Neural progenitor cell (in vitro differentiated cells): ENCODE measurements around the gene PER2. TPM values are rescaled to one million over a fixed set of nuclear protein-coding genes. Genes with fewer than 3 reads are reported as not detected.

Source experiments
- DNase-seq: peaks from one replicate; pipeline ENCODE4 v3.0.0-alpha.2; 2016; ENCODE audit warnings: low spot score
- H2AFZ ChIP-seq: fragments of 200-600 bp; sonication (generic); replicated peaks from 2 replicates; pipeline ENCODE4 v1.6.1; 2016; ENCODE audit warnings: antibody characterized with exemption
- H3F3A ChIP-seq: fragments of 200-600 bp; sonication (generic); 2 replicates; pipeline ENCODE4 v1.6.1; 2016; ENCODE audit warnings: antibody characterized with exemption, low read depth
- H3K27ac ChIP-seq: fragments of 200-600 bp; sonication (generic); 2 replicates; pipeline ENCODE4 v1.5.1; 2016; ENCODE audit warnings: mild to moderate bottlenecking
- H3K27me3 ChIP-seq: fragments of 200-600 bp; sonication (generic); 2 replicates; pipeline ENCODE4 v1.6.1; 2016; ENCODE audit warnings: mild to moderate bottlenecking, moderate library complexity
- H3K36me3 ChIP-seq: fragments of 200-600 bp; sonication (generic); 2 replicates; pipeline ENCODE4 v1.5.1; 2016
- H3K4me1 ChIP-seq: fragments of 200-600 bp; sonication (generic); 2 replicates; pipeline ENCODE4 v1.6.1; 2016; ENCODE audit warnings: mixed run types
- H3K4me2 ChIP-seq: fragments of 200-600 bp; sonication (generic); 2 replicates; pipeline ENCODE4 v1.6.1; 2016
- H3K4me3 ChIP-seq: fragments of 200-600 bp; sonication (generic); 2 replicates; pipeline ENCODE4 v1.5.1; 2016
- H3K79me2 ChIP-seq: fragments of 200-600 bp; sonication (generic); 2 replicates; pipeline ENCODE4 v1.6.1; 2016; ENCODE audit warnings: low read depth
- H3K9ac ChIP-seq: fragments of 200-600 bp; sonication (generic); 2 replicates; pipeline ENCODE4 v1.6.1; 2016
- H3K9me3 ChIP-seq: fragments of 200-600 bp; sonication (generic); 2 replicates; pipeline ENCODE4 v1.5.1; 2016; ENCODE audit warnings: low read depth
- H4K20me1 ChIP-seq: fragments of 200-600 bp; sonication (generic); 2 replicates; pipeline ENCODE4 v1.6.1; 2016; ENCODE audit warnings: low read depth
- H3K27ac Mint-ChIP-seq: 3 replicates; pipeline ENCODE4 v1.8.0; 2021; ENCODE audit warnings: mixed read lengths
- H3K27me3 Mint-ChIP-seq: 2 replicates; pipeline ENCODE4 v1.8.0; 2022; ENCODE audit warnings: low read depth, mild to moderate bottlenecking, inconsistent platforms, moderate library complexity, mixed read lengths; ENCODE audit not compliant: insufficient read depth
- H3K36me3 Mint-ChIP-seq: 3 replicates; pipeline ENCODE4 v1.8.0; 2021; ENCODE audit warnings: mixed read lengths
- H3K4me1 Mint-ChIP-seq: 3 replicates; pipeline ENCODE4 v1.8.0; 2021; ENCODE audit warnings: mixed read lengths
- H3K4me3 Mint-ChIP-seq: 3 replicates; pipeline ENCODE4 v1.8.0; 2021; ENCODE audit warnings: mild to moderate bottlenecking, moderate library complexity, mixed read lengths
- H3K9me3 Mint-ChIP-seq: 3 replicates; pipeline ENCODE4 v1.8.0; 2020; ENCODE audit warnings: mixed read lengths
- EZH2 ChIP-seq: fragments of 200-600 bp; sonication (generic); IDR thresholded peaks from 2 replicates; pipeline ENCODE4 v1.6.1; 2017; ENCODE audit warnings: antibody characterized with exemption, mild to moderate bottlenecking, moderate library complexity
- EZH2phosphoT487 ChIP-seq: fragments of 200-600 bp; sonication (generic); IDR thresholded peaks from 2 replicates; pipeline ENCODE4 v1.6.1; 2017; ENCODE audit warnings: antibody characterized with exemption
- total RNA-seq: library from RNA; depleted of rRNA; stranded (reverse); fragments of >200 nt; gene quantifications from 2 replicates; pipeline ENCODE4 v1.2.3, GENCODE V29; 2015; ENCODE audit warnings: low replicate concordance
- TF ChIP-seq, protein P1 (sequence below): fragments of 200-600 bp; sonication (generic); IDR thresholded peaks from 2 replicates; pipeline ENCODE4 v1.5.1; 2017; ENCODE audit warnings: antibody characterized with exemption, mild to moderate bottlenecking

Gene PER2
- total RNA-seq, 1 donor from 2014 or later, result 1.4 TPM

DNA sequence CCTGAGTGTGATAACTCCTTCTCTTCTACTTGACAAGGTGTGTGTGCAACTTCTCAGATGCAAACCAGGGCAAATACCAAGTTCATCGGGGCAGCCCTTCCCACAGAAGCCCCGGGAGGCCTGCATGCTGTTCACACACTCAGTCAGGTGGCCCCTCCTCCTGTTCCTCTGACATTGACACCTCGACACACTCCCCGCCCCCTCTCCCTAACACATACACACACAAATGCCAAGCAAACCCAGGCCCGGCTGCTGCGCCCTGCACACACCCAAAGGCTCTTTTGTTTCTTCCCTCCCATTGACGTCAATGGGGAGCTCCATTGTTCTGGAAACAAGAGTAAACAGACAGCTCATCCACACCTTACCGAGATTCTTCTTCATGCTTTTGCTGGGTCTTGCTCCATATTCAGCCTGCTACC is 1.7 kb upstream of the PER2 start:
- Histone ChIP-seq H3K79me2 (peaks cover 9% of the 10 kb centered on the region), H3K4me2 (peak overlapping the region; percentile 78), H3K9me3 (no peaks in the 10 kb centered on the region), H3K27ac (no peak overlapping the region), H3K27me3 (peaks cover 23% of the 10 kb centered on the region), H3K36me3 (no peaks in the 10 kb centered on the region), H3F3A (peaks cover 32% of the 10 kb centered on the region), H4K20me1 (peaks cover 3% of the 10 kb centered on the region), H3K4me1 (peaks cover 25% of the 10 kb centered on the region), H3K4me3 (peak overlapping the region; percentile 74), H2AFZ (no peak overlapping the region), H3K9ac (no peak overlapping the region)
- Mint-ChIP-seq H3K36me3 (no peaks in the 10 kb centered on the region), H3K4me1 (peaks cover 42% of the 10 kb centered on the region), H3K4me3 (peak overlapping the region; percentile 93), H3K27ac (no peak overlapping the region), H3K27me3 (peaks cover 7% of the 10 kb centered on the region), H3K9me3 (no peaks in the 10 kb centered on the region)
- TF ChIP-seq EZH2 (no peak), EZH2phosphoT487 (no peak)
- TF ChIP-seq, protein P1, sequence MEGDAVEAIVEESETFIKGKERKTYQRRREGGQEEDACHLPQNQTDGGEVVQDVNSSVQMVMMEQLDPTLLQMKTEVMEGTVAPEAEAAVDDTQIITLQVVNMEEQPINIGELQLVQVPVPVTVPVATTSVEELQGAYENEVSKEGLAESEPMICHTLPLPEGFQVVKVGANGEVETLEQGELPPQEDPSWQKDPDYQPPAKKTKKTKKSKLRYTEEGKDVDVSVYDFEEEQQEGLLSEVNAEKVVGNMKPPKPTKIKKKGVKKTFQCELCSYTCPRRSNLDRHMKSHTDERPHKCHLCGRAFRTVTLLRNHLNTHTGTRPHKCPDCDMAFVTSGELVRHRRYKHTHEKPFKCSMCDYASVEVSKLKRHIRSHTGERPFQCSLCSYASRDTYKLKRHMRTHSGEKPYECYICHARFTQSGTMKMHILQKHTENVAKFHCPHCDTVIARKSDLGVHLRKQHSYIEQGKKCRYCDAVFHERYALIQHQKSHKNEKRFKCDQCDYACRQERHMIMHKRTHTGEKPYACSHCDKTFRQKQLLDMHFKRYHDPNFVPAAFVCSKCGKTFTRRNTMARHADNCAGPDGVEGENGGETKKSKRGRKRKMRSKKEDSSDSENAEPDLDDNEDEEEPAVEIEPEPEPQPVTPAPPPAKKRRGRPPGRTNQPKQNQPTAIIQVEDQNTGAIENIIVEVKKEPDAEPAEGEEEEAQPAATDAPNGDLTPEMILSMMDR, result no peak
- peak; percentile 73 for DNase-seq

DNA sequence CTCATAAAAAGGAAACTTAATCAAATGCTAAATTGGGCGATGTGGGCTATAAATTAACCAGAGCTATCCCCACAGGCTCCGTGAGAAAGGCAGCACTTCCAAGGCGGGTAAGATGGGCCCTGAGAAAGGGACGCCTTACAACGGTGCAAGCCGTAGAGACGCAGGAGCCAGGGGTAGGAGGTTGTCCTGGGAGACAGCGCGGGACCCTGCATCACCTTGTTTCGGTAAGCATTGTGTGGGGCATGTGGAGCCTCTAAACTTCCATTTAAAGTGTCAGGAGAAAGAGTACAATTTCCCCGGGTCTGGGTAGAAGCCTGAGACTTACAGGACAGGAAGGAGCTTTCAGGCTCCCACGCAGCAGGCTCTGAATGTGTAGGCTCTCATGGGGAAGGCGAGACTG is 1.2 kb upstream of the PER2 start:
- peaks cover 46% of the 10 kb centered on the region for H3K4me1 Mint-ChIP-seq
- TF ChIP-seq, protein P1, result no peak
- TF ChIP-seq EZH2, result no peak
- TF ChIP-seq EZH2phosphoT487, result no peak
- Histone ChIP-seq H4K20me1 (peaks cover 3% of the 10 kb centered on the region), H3K4me2 (peak overlapping the region; percentile 78), H3K27me3 (peaks cover 23% of the 10 kb centered on the region), H2AFZ (peak overlapping the region; percentile 68), H3K9ac (no peak overlapping the region), H3K79me2 (peaks cover 9% of the 10 kb centered on the region), H3K4me3 (peak overlapping the region; percentile 74), H3K9me3 (no peaks in the 10 kb centered on the region), H3K27ac (no peak overlapping the region), H3F3A (peaks cover 32% of the 10 kb centered on the region), H3K4me1 (peaks cover 26% of the 10 kb centered on the region), H3K36me3 (no peaks in the 10 kb centered on the region)
- peak overlapping the region; percentile 93 for H3K4me3 Mint-ChIP-seq
- no peaks in the 10 kb centered on the region for H3K9me3 Mint-ChIP-seq
- peak; percentile 23 for DNase-seq
- H3K36me3 Mint-ChIP-seq, result no peaks in the 10 kb centered on the region
- H3K27me3 Mint-ChIP-seq, result peaks cover 7% of the 10 kb centered on the region
- H3K27ac Mint-ChIP-seq, result peak overlapping the region; percentile 69

DNA sequence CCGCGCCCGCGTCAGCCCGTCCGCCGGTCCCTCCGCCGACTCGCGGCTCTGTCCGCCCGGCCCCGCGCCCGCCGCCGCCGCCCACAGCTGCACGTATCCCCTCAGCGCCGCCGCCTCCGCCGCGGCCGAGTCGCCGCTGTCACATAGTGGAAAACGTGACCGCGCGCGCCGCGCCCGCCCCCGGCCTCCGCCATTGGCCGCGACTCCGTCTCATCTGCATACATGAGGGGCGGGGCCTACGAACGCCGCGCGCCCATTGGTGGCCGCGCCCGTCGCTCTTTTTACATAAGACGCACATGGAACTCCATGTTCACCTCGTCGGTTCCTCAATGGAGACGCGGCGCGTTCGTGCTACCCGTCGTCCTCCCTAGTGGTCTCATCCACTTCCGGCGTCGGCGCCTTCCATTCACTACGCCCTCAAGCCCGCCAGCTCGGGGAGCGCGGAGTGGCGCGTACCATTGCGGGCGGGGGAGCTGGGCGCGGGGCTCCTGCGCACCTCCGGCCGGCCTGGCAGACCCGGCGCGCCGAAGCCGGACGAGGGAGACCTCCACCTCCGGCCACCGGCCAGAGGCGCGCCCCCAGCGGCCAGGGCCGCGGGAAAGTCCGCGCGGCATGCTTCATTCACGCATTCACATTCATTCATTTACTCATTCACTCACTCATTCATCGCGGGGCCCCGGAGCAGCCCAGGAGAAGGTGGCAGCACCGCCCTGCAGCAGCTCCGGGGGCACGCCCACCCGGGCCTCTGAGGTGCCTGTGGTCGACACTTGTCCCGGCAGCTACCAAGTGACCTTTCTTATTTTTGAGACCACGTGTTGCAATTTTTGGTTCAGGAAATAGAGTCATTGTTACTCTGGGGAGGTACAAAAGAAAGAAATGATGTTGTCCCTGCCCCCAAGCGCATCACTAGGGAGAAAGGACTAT is 502 bp upstream of the PER2 start:
- peak overlapping the region; percentile 78 for H3K4me2 ChIP-seq
- no peaks in the 10 kb centered on the region for H3K36me3 Mint-ChIP-seq
- peak overlapping the region; percentile 68 for H2AFZ ChIP-seq
- peaks cover 26% of the 10 kb centered on the region for H3K4me1 ChIP-seq
- H3K9me3 Mint-ChIP-seq, result no peaks in the 10 kb centered on the region
- H3K27me3 ChIP-seq, result peaks cover 23% of the 10 kb centered on the region
- H3K9ac ChIP-seq, result no peak overlapping the region
- DNase-seq, result peak; percentile 99
- H3K36me3 ChIP-seq, result no peaks in the 10 kb centered on the region
- peaks cover 3% of the 10 kb centered on the region for H4K20me1 ChIP-seq
- peaks cover 51% of the 10 kb centered on the region for H3K4me1 Mint-ChIP-seq
- H3F3A ChIP-seq, result peaks cover 32% of the 10 kb centered on the region
- peaks cover 9% of the 10 kb centered on the region for H3K79me2 ChIP-seq
- H3K4me3 Mint-ChIP-seq, result peak overlapping the region; percentile 93
- H3K9me3 ChIP-seq, result no peaks in the 10 kb centered on the region
- H3K4me3 ChIP-seq, result peak overlapping the region; percentile 74
- TF ChIP-seq, protein P1, result peak; percentile 63
- TF ChIP-seq EZH2, result no peak
- peak overlapping the region; percentile 79 for H3K27ac Mint-ChIP-seq
- no peak overlapping the region for H3K27ac ChIP-seq
- peaks cover 10% of the 10 kb centered on the region for H3K27me3 Mint-ChIP-seq
